ENCODE data around the gene UNC80. TPM values are rescaled to one million over a fixed set of nuclear protein-coding genes. Genes with fewer than 3 reads are reported as not detected.

UNC80 gene
- polyA plus RNA-seq, 3 donors = under 0.01 TPM; not detected in 2

DNA sequence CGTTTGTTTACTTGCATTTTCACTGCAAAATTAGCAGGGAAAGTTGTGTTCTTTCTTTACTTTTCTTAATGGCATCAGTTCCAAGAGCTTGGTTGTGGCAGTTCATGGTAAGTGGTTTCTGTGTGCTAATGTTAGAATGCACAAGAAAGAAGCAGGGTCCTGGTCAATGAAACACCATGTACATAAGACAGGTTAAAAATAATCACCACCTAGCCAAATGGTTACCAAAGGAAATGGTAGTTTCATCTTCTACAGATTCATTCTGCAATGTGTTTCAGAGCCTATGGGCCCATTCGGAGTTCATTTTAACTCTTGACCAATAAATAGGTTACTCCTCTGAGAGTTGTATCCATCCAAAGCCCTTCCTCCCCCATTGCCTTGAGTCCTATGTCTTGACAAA is 212.7 kb downstream of the UNC80 start:
- Histone ChIP-seq H3K27me3 (ENCODE audit: control insufficient read depth in 2 of 2, insufficient read depth in 2 of 2, low read length in 2 of 2) (no peaks in the 10 kb centered on the region), H3K4me3 (replicated peaks in 1 of 3; ENCODE audit: low read depth in 2 of 3, low read length in 3 of 3) (no peak overlapping the region), H3K79me2 (ENCODE audit: insufficient read depth, low read length) (no peaks in the 10 kb centered on the region), H2AFZ (ENCODE audit: insufficient read depth, low read depth, low read length, poor library complexity, severe bottlenecking) (no peak overlapping the region), H3K4me2 (replicated peaks; ENCODE audit: extremely low read depth, low read length, poor library complexity, severe bottlenecking) (no peak overlapping the region), H3K9me3 (replicated peaks in 1 of 2; ENCODE audit: control insufficient read depth in 1 of 2, insufficient read depth in 1 of 2, low read length in 2 of 2) (no peaks in the 10 kb centered on the region), H3K4me1 (ENCODE audit: control insufficient read depth in 1 of 2, insufficient read depth in 2 of 2, low read length in 2 of 2) (peaks cover 18 to 23% of the 10 kb centered on the region in 2 donors), H3K9ac (ENCODE audit: insufficient read depth, low read length, poor library complexity, severe bottlenecking) (no peak overlapping the region), H3K36me3 (replicated peaks in 1 of 2; ENCODE audit: control insufficient read depth in 1 of 2, insufficient read depth in 2 of 2, low read length in 2 of 2) (no peaks in the 10 kb centered on the region), H3K27ac (ENCODE audit: low read depth in 1 of 2, low read length in 2 of 2) (no peak overlapping the region), H4K20me1 (ENCODE audit: insufficient read depth, low read length) (no peaks in the 10 kb centered on the region)
- intact Hi-C loops (cut with micrococcal nuclease) = no loop called here
- WGBS (ENCODE audit: insufficient coverage) = 94% methylated on average over 2 of the region's 2 CpGs
- Mint-ChIP-seq H3K27ac (no peak overlapping the region), H3K36me3 (no peaks in the 10 kb centered on the region), H3K4me1 (peaks cover 22% of the 10 kb centered on the region), H3K9me3 (no peaks in the 10 kb centered on the region), H3K27me3 (ENCODE audit: low read depth in 3 of 3) (no peaks in the 10 kb centered on the region), H3K4me3 (no peak overlapping the region)
- TF ChIP-seq, protein P1, sequence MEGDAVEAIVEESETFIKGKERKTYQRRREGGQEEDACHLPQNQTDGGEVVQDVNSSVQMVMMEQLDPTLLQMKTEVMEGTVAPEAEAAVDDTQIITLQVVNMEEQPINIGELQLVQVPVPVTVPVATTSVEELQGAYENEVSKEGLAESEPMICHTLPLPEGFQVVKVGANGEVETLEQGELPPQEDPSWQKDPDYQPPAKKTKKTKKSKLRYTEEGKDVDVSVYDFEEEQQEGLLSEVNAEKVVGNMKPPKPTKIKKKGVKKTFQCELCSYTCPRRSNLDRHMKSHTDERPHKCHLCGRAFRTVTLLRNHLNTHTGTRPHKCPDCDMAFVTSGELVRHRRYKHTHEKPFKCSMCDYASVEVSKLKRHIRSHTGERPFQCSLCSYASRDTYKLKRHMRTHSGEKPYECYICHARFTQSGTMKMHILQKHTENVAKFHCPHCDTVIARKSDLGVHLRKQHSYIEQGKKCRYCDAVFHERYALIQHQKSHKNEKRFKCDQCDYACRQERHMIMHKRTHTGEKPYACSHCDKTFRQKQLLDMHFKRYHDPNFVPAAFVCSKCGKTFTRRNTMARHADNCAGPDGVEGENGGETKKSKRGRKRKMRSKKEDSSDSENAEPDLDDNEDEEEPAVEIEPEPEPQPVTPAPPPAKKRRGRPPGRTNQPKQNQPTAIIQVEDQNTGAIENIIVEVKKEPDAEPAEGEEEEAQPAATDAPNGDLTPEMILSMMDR (IDR thresholded peaks at IDR 0.05) = no peak
- no peak for DNase-seq

- Histone ChIP-seq H3K36me3 (replicated peaks in 1 of 2; ENCODE audit: control insufficient read depth in 1 of 2, insufficient read depth in 2 of 2, low read length in 2 of 2) (no peaks in the 10 kb centered on the region), H4K20me1 (ENCODE audit: insufficient read depth, low read length) (no peaks in the 10 kb centered on the region), H2AFZ (ENCODE audit: insufficient read depth, low read depth, low read length, poor library complexity, severe bottlenecking) (peak overlapping the region; percentile 43), H3K27me3 (ENCODE audit: control insufficient read depth in 2 of 2, insufficient read depth in 2 of 2, low read length in 2 of 2) (no peaks in the 10 kb centered on the region), H3K4me3 (replicated peaks in 1 of 3; ENCODE audit: low read depth in 2 of 3, low read length in 3 of 3) (peak overlapping the region in 2 of 3 experiments; percentile 25 to 40), H3K4me1 (ENCODE audit: control insufficient read depth in 1 of 2, insufficient read depth in 2 of 2, low read length in 2 of 2) (peaks cover 18 to 23% of the 10 kb centered on the region in 2 donors), H3K9me3 (replicated peaks in 1 of 2; ENCODE audit: control insufficient read depth in 1 of 2, insufficient read depth in 1 of 2, low read length in 2 of 2) (no peaks in the 10 kb centered on the region), H3K4me2 (replicated peaks; ENCODE audit: extremely low read depth, low read length, poor library complexity, severe bottlenecking) (peak overlapping the region; percentile 52), H3K27ac (ENCODE audit: low read depth in 1 of 2, low read length in 2 of 2) (peak overlapping the region in 1 of 2 donors; percentile 83), H3K9ac (ENCODE audit: insufficient read depth, low read length, poor library complexity, severe bottlenecking) (no peak overlapping the region), H3K79me2 (ENCODE audit: insufficient read depth, low read length) (no peaks in the 10 kb centered on the region)
- Mint-ChIP-seq H3K9me3 (no peaks in the 10 kb centered on the region), H3K27ac (peak overlapping the region; percentile 46 to 86 (median 79)), H3K4me1 (peaks cover 22% of the 10 kb centered on the region), H3K36me3 (no peaks in the 10 kb centered on the region), H3K4me3 (peak overlapping the region; percentile 49 to 87), H3K27me3 (ENCODE audit: low read depth in 3 of 3) (no peaks in the 10 kb centered on the region)
- WGBS (ENCODE audit: insufficient coverage) = no CpG with 5 or more reads among the region's 3 CpGs
- DNase-seq = peak; percentile 50 to 69 (median 61)
- intact Hi-C loops (cut with micrococcal nuclease) = no loop called here
- TF ChIP-seq, protein P1 (IDR thresholded peaks at IDR 0.05) = no peak
Observed at GRCh38 chr2:209985874-209986273, 214.2 kb downstream of the UNC80 start.
